Chondrocyte (in vitro differentiated cells): ENCODE measurements around the gene CIC. TPM values are rescaled to one million over a fixed set of nuclear protein-coding genes. Genes with fewer than 3 reads are reported as not detected.

Experiments used
- DNase-seq: peaks from one replicate; pipeline ENCODE4 v3.0.0; 2021; ENCODE audit warnings: mixed read lengths, low spot score
- H3K27ac Mint-ChIP-seq: one replicate; pipeline ENCODE4 v1.8.0; 2021; ENCODE audit warnings: mild to moderate bottlenecking, moderate library complexity, mixed read lengths; ENCODE audit not compliant: unreplicated experiment
- H3K27me3 Mint-ChIP-seq: 2 replicates; pipeline ENCODE4 v1.8.0; 2021; ENCODE audit warnings: low read depth, mixed read lengths
- H3K36me3 Mint-ChIP-seq: 2 replicates; pipeline ENCODE4 v1.8.0; 2021; ENCODE audit warnings: low read depth, mixed read lengths
- H3K4me1 Mint-ChIP-seq: 2 replicates; pipeline ENCODE4 v1.8.0; 2021; ENCODE audit warnings: low read depth, mild to moderate bottlenecking, mixed read lengths
- H3K4me3 Mint-ChIP-seq: one replicate; pipeline ENCODE4 v1.8.0; 2021; ENCODE audit warnings: mild to moderate bottlenecking, moderate library complexity, mixed read lengths; ENCODE audit not compliant: unreplicated experiment
- H3K9me3 Mint-ChIP-seq: 2 replicates; pipeline ENCODE4 v1.8.0; 2021; ENCODE audit warnings: low read depth, mixed read lengths
- CTCF ChIP-seq: fragments of 200-600 bp; sonication (generic); IDR thresholded peaks from 2 replicates; pipeline ENCODE4 v1.5.0; 2021; ENCODE audit warnings: antibody characterized with exemption, mild to moderate bottlenecking, moderate library complexity
- total RNA-seq: library from RNA; stranded (reverse); gene quantifications from 3 replicates; pipeline ENCODE4 v1.2.1, GENCODE V29; 2021

The CIC gene
- total RNA-seq, 1 donor from 2014 or later = 83.6 TPM

GRCh38 chr19:42301646-42302203 is 32.7 kb downstream of the CIC start, which contains the start of gene PRR19:
PRR19 (plus strand) TSS chr19:42302132; CDS start chr19:42309585, 7,453 bp downstream.
- Mint-ChIP-seq H3K27ac (peak within 1 kb of the TSS; percentile 59), H3K9me3 (no peaks in the 10 kb centered on the region), H3K36me3 (peaks cover 2% of the 10 kb centered on the region), H3K27me3 (no peaks in the 10 kb centered on the region), H3K4me1 (peaks cover 19% of the 10 kb centered on the region), H3K4me3 (peak within 1 kb of the TSS; percentile 84)
- DNase-seq = no peak
- TF ChIP-seq CTCF = no peak

- Mint-ChIP-seq H3K4me3 (peak overlapping the region; percentile 84), H3K4me1 (peaks cover 19% of the 10 kb centered on the region), H3K27ac (no peak overlapping the region), H3K9me3 (no peaks in the 10 kb centered on the region), H3K36me3 (no peaks in the 10 kb centered on the region), H3K27me3 (no peaks in the 10 kb centered on the region)
- no peak for TF ChIP-seq CTCF
- no peak for DNase-seq
These were observed 34.0 kb downstream of the CIC start for GRCh38 chr19:42303101-42303464.

- Mint-ChIP-seq H3K27ac (no peak overlapping the region), H3K4me3 (no peak overlapping the region), H3K9me3 (no peaks in the 10 kb centered on the region), H3K4me1 (peaks cover 19% of the 10 kb centered on the region), H3K27me3 (no peaks in the 10 kb centered on the region), H3K36me3 (no peaks in the 10 kb centered on the region)
- DNase-seq = no peak
- no peak for TF ChIP-seq CTCF
These were observed 34.8 kb downstream of the CIC start for GRCh38 chr19:42303876-42304275.

GRCh38 chr19:42306646-42307045 is 37.6 kb downstream of the CIC start:
- Mint-ChIP-seq H3K27ac (no peak overlapping the region), H3K36me3 (no peaks in the 10 kb centered on the region), H3K9me3 (no peaks in the 10 kb centered on the region), H3K4me3 (no peak overlapping the region), H3K27me3 (no peaks in the 10 kb centered on the region), H3K4me1 (peaks cover 15% of the 10 kb centered on the region)
- TF ChIP-seq CTCF = no peak
- no peak for DNase-seq

- Mint-ChIP-seq H3K4me1 (peaks cover 10% of the 10 kb centered on the region), H3K27ac (no peak overlapping the region)
These were observed 40.6 kb downstream of the CIC start for GRCh38 chr19:42309686-42310085.

More at GRCh38 chr19:42309686-42310085, 40.6 kb downstream of the CIC start:
- peaks cover 10% of the 10 kb centered on the region for H3K27me3 Mint-ChIP-seq
- no peaks in the 10 kb centered on the region for H3K36me3 Mint-ChIP-seq
- no peak for TF ChIP-seq CTCF
- H3K9me3 Mint-ChIP-seq = no peaks in the 10 kb centered on the region
- no peak for DNase-seq
- H3K4me3 Mint-ChIP-seq = no peak overlapping the region
